Stimulated activated CD8-positive, alpha-beta memory T cell treated with anti-CD3 and anti-CD28 coated beads, Interleukin-4, amount 100 ng/mL, for 48 hours (primary cell): ENCODE measurements around the gene SPDYE1.
"Not testable (repeated sequence)": the region's sequence is repeated elsewhere in the genome, so short reads cannot be mapped to it uniquely, and the experiment has no call there.

Experiments used
- DNase-seq: peaks from one replicate; pipeline ENCODE4 v3.0.0-alpha.2; 2020

The SPDYE1 gene, protein sequence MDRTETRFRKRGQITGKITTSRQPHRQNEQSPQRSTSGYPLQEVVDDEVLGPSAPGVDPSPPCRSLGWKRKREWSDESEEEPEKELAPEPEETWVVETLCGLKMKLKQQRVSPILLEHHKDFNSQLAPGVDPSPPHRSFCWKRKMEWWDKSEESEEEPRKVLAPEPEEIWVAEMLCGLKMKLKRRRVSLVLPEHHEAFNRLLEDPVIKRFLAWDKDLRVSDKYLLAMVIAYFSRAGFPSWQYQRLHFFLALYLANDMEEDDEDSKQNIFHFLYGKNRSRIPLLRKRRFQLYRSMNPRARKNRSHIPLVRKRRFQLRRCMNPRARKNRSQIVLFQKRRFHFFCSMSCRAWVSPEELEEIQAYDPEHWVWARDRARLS

DNA sequence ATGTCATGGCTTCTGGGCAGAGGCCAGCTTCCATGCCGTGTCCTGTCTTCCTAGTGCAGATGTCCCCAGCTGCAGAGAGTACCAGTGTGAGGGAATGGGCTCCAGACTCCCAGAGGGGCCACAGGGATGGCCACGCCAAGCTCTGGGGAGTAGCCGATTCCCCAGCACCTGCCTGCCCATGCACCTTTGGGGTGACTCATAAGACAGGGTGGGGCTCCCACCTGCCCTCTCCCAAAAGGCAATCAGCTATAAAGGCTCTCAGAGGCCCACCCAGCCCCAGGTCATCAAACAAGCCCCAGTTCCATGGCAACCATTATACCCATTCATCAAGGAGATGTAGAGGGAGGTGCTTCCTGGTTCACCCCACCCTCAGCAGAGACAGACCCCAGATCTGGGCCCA is at the start of gene SPDYE1:
Gene SPDYE1, plus strand, starts transcription at position 366 of the 400 bp plus-strand sequence. CDS start 2,053 bp downstream, outside the sequence.
- DNase-seq = not testable (repeated sequence)

DNA sequence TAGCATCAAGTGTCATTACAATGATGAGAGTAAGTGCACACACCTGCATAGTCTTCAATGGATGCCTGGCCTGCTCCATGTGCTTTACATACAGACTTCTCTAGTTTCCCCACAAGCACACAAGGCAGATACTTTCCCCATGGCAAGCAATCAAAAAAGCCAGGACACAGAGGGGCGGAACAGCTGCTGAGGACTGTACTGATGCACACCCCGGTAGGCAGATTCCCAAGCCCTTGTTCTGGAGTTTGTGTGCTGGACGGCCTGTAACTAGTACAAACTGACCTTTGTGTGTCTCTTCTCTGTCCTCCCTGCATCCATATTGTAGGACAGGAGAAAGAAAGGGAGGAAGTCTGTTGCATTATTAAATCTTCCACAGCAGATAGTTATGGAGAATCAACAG is 45.7 kb upstream of the SPDYE1 start:
- no peak for DNase-seq

DNA sequence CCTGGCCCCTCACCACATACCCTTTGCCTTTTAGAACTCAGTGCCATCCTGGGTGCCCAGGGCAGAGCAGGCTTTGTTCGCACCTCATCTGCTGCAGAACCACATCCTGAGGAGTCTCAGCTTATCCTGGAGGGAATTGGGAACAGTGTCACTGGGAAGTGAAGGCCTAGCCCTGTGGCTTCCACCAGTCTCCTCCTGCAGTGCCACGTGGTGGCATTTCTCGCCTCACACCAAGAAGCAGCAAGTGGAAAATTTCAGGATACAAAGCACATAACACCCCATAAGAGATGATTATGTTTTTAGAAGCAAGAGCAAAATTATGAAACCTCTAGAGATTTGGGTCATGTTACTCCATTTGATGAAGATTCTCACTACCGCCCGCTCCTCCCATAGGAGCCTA is 44.6 kb upstream of the SPDYE1 start:
- no peak for DNase-seq

DNA sequence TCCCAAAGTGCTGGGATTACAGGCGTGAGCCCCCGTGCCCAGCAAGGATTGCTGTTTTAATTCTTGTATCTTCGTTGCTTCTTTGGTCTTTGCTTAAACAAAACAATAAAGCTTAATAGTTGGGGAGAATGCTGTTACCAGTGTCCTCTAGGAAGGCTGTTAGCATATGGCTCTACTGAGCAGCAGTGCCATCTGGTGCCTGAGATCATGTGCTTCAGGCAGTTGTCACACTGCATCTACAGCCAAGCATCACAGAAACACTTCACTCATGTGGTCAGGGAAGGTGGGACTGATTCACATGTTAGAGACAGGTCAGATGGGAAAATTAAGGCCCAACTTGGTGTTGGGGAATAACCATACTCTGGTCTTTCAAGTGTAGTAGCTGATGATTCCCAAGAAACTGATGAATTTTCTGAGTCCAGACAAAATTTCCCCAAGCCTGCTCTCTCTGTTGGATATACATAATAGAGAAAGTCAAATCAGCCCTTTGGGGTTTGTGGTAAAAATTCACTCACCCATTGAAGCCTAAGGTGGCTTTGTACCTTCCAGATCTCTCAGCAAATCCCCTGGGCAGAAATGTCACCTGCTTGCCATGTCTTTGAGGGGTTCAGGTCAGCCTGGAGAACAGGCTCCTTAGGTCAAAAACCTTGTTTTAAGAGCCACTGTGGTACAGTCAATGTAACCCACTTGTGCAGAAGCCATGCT is 43.0 kb upstream of the SPDYE1 start:
- DNase-seq = peak; percentile 28

DNA sequence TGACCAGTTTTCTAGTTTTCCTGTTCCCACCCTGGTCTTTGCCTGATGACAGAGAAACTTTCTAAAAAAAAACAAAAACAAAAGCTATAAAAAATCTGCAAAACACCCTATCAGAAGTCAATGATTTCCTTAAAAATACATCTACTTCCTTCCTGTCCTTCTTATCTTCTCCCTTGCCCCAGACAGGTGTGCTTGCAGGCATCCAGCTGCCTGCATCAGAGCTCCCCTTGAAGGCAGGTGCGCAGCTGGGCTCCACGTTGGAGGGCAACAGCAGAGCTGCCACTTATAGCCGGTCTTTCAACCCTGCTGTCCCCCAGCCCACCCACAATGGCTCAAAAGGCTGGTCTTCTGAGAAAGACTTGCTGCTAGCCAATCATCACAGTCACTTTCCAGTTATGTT is 41.7 kb upstream of the SPDYE1 start:
- no peak for DNase-seq

DNA sequence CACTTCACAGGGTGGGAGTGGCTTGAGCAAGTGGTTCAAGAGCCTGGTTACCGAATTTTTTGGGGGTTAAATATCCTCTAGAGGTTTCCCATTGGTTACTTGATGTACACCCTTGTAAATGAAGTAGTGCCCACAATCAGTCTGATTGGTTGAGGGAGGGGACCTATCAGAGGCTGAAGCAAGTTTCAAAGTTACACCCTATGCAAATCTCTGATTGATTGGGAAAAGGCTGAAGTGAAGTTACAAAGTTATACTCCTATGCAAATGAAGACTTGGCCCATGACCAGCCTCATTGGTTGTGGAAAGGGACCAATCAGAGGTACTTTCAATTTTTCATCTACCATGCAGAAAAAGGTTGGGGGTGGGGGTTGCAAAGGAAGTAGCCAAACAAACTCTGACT is 36.8 kb upstream of the SPDYE1 start:
- DNase-seq = no peak

DNA sequence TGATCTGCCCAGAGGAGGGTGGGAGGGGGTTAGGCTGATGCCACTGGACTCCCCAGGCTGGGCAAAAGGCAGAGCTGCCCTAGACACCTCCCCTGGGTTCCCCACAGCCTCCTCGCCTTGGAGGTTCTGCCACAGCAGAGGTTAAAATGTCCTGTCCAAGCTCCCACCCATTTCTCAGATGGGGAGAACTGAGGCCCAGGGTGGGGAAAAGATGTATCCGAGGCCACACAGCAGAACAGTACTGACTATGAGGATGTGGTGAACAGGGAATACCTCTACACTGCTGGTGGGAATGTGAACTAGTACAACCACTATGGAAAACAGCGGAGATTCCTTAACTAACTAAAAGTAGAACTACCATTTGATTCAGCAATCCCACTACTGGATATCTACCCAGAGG is 31.3 kb upstream of the SPDYE1 start:
- DNase-seq = not testable (repeated sequence)

DNA sequence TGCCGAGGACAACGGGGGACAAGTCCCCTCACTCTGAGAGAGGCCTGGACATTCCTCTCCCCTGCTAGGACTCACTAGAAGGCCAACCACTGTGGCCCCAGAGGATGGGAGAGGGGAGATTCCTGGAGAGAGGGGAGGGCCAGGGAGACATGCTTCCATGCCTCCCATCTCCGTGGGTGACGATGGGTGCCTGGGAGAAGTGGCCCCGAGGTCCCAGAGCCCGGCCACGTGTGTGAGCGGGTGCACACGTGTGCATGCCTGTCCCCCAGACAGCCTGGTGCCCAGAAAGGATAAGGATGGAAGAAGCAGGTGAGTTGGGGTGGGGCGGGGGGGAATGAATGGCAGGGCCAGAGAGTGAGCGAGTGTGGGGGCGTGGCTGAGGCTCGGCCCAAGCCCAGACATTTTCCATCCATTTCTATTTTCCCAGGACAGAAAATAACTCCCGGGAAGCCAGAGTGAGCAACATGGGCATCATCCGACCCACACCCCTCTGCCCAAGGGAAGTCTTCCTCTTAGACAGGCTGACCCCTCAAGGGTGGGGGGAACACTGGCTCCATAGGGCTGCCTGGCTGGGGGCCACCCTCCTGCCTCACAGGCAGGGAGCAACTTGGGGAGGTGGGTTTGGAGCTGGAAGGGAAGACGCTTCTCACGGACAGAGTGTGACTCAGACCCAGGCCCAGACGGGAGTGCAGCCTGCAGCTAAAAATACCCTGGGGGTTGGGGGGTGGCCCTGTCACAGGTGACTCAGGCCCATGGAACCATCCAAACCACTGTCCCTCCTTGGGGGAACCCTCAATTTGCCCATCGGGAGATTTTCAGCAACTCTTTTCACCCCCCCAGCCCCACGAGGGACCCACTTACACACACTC is 29.3 kb upstream of the SPDYE1 start:
- DNase-seq = not testable (repeated sequence)

DNA sequence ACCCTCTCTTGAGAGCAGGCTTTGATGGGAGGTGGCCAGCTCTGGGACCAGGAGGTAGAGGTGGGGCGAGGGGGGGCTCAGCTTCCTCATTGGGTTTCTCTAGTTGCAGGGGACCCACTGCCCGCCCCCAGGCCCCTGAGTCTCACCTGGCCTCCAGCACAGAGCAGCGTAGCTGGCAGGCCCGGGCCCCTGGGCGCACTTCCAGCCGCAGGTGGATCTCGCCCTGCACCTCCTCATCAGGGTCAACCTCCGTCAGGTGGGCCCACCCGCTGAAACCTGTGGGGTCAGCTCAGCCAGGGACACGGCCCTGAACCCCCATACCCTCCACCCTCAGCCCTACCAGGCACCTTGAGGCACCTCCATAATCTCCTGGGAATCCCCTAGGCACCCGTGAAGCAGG is 28.1 kb upstream of the SPDYE1 start:
- DNase-seq = not testable (repeated sequence)

DNA sequence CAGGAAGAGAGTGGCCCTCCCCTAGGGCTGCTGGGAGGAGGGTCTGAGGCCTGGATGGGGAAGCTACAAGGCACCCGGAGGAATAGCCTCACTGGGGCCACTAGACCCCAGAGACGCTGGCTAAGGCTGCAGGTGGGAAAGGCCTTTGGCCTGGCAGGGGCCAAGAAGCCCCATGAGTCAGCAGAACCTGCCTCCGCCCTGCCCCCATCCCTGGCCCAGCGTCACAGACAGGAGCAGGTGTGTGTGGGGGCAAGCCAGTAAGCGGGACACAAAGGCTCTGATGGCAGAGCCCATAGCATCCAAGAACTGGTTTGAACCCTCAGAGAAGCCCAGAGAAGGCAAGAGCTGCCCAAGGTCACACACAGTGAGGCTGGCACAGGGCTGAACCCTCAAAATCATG is 27.0 kb upstream of the SPDYE1 start:
- not testable (repeated sequence) for DNase-seq

DNA sequence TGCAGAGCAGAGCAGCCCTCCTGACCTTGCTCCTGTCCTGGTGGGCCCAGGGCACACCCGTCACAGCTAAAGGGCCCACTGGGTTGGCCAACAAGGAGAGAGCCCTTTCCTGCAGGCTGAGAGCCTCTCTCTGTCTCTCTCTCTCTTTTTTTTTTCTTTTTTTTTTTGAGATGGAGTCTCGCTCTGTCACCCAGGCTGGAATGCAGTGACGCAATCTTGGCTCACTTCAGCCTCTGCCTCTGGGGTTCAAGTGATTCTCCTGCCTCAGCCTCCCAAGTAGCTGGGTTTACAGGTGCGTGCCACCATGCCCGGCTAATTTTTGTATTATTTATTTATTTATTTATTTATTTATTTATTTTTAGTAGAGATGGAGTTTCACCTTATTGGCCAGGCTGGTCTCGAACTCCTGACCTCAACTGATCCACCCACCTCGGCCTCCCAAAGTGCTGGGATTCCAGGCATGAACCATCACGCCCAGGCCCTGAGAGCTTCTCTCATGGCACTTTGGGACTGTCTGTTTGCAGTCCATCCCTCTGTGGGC is 23.6 kb upstream of the SPDYE1 start:
- not testable (repeated sequence) for DNase-seq

DNA sequence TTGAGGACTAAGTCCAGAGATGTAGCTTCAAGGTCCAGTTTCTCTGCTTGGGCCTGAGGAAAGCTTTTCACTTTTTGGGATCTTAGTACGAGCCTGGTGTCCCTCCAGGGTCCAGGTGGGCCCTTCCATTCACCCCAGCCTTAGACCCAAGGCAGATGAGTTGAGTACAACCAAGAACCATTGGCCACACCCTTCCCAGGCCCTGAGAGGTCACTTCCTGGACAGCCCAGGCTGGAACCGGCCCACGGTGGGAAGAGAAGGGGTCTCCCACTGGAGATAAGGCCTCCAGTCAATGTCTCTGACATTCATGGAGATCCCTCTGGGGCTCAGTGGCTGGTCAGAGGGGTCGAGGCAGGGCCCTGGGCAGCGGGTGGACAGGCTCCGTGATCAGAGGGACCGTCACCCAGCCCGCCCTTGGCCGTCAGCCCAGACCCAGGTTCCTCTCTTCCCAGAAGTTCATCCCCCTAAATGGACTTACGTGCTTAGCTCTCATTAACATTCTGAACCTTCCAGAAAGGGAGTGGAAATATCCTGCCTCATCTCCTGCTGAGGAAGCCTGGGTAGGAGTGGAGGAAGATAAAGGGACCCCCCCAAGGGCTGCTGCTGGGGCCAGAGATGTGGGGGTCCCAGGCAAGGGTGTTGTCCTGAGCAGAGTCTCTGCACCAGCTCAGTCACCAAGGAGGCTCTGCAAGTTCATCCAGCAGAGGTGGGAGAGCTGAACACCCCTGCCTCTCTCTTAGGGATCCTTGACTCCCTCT is 22.8 kb upstream of the SPDYE1 start:
- not testable (repeated sequence) for DNase-seq

DNA sequence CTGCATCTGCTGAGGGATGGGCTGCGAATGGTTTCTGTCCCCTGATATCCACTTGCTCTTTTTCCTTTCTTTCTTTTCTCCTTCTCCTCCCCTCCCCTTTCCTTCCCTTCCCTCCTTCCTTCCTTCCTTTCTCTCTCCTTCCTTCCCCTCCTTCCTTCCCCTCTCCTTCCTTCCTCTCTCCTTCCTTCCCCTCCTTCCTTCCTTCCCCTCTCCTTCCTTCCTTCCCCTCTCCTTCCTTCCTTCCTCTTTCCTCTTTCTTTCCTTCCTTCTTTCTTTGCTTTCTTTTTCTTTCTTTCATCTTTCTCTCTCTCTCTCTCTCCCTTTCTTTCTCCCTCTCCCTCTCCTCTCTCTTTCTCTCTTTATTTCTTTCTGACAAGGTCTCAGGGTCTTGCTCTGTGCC is 20.2 kb upstream of the SPDYE1 start:
- DNase-seq = no peak

DNA sequence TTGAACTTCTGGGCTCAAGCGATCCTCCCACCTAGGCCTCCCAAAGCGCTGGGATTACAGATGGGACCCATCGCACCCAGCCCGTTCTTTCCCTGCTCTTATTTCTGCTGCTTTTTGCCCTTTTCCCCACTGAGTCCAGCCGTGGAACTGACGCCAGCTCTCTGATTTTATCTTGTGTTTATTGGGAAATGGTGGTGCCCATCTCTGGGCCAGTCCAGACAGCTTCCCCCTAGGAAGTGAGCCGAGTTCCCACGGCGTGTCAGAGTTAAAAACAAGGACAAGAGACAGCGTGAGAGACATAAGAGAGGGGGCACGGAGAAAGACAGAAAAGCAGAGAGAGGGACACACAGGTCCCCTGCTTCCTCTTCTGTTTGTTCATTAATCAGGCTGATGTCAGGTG is 19.6 kb upstream of the SPDYE1 start:
- not testable (repeated sequence) for DNase-seq

DNA sequence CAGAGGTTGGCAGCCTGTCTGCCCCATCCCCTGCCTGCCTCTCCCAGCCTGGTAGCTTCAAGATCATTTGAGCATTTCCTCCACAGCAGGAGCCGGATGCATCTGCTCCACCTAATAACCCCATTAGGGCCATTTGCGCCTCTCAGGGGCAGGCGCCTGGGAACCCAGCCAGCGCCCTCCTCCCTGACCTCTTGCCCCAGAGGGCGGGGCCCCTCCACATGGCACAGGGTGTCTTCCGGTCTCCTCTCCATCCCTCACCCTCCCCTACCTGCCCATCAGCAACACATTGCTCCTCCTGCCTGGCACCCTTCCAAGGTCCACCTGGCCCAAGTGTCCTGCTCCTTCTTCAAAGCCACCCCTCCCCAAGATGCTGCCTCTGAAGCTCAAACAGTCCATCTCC is 14.8 kb upstream of the SPDYE1 start:
- not testable (repeated sequence) for DNase-seq

DNA sequence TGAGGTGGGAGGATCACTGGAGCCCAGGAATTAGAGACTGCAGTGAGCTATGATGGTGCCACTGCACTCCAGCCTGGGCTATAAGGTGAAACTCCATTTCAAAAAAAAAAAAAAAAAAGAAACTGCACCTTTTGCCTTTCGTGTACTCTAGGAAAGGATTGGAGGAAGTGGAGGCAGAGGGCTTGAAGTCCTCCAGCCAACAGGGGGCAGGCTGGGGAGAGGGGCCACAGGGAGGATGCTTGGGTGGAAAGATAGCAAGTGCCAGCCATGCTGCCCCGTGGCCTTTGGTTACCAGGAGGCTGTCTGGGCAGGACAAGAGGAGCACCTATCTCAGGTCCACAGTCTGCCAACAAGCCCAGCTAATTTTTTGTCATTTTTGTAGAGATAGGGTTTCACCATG is 14.0 kb upstream of the SPDYE1 start:
- DNase-seq = not testable (repeated sequence)

DNA sequence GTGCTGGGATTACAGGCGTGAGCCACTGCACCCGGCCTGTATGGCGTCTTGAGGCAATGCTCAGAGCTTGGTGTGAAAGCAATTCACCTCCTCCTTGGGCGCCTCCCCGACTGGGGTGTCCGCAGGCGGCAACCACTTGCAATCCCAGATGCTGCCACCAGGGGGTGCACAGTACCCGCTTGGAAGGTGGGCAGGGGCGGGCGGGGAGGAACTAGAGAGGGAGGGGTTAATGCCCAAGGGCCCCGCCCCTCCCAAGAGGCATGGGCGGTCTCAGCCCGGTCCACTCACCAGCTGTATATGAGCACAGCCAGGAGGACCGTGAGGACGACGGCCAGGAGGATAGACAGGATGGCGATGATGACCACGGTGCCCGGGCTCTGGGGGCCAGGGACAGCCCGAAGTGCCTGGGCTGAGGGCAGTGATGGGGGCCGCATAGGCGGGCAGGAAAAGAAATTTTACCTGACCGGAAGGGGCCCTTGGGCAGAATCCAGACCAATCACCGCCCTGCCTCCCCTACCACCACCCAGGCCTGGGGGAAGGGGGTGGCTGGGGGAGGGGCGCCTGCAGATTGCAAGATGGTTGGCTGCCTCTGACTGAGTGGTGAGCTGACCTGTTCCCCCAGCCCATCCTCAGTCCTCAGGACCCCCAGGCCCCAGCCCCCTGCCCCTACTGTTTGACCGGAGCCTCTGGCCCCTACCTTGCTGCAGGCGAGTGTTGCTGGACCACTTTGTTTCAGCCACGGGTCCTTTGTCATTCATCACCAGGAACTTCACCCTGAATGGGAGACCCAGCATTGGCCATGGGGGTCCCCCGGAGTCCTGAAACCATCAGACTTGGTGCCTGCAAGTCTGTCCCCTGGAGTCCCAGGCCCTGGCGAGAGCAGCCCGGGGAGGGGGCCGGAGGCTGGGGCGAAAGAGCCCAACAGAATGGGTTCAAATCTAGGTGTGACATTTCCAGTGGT is 11.5 kb upstream of the SPDYE1 start:
- DNase-seq = peak; percentile 96

DNA sequence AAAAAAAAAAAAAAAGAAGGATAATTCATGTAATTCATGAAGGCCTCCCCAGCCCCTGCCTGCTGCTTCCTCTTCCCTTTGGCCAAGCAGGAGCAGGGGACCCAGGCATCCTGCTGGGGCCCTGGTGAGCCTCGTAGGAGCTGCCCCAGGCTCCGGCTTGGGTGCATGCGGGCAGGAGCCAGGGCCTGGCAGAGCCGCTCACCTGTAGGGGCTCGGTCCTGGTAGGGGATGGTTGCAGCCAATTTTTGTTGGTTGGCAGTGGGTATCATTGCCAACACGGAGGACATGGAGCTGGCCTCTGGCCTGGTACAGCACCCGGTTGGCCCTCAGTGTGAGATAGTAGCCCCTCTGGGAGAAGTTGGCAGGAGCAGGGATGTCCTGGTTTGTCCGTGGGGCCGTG is 10.2 kb upstream of the SPDYE1 start:
- not testable (repeated sequence) for DNase-seq

DNA sequence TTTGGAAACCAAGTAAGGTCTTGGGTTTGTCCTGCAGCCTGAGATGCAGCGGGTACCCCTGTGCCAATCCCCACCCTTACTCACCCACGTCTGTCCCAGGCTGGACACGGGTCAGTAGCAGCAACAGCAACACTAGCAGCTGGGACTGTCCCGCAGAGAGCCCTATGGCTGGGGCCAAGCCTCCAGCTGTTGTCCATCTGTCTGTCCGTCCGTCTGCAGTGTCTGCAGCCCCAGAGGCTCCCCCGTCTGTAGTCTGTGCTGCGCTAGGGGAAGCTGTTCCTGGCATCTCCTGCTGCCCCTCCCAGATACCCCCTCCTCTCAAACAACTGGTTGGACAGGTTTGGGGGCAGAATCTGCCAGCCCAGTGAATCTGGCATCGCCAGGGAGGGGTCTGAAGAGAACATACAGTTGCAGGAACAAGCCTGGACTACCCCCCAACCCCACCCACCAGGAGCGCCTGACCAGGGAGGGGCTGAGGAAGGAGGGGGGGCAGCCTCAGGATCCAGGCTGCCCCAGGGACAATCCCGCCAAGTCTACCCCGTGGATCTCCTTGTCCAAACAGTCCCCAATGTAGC is 7.6 kb upstream of the SPDYE1 start:
- not testable (repeated sequence) for DNase-seq

DNA sequence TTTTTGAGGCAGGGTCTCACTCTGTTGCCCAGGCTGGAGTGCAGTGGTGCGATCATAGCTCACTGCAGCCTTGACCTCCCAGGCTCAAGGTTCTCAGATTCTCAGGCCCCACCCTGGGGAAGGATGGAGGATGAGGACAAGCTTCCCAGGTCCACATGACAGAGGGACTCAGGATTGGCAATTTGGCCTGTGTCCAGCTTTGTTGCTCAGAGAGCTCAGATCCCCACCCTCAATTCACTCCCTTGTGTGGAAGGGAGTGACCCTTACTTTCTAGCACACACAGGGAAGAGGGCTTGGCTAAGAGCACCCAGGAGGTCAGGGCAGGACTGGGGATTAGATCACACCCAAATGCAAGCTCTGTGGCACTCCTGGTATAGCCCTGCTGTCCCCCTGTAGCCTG is 6.9 kb upstream of the SPDYE1 start:
- DNase-seq = not testable (repeated sequence)

DNA sequence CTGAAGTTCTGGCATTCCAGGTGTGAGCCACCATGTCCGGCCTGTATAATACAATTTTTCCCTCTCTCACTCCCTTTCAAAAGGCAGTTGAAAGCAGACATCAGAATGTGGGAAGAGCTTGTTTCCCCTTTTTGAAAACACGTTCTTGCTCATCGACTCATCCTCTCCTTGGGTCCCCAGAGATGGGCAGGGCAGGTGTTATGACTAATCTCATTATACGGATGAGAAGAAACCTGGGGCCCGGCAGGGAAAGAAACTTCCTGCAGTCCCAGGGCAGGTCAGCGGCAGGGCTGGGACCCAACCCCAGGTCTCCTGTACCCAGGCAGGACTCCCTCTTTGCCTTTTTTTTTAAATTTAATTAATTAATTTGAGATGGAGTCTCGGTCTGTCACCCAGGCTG is 4.8 kb upstream of the SPDYE1 start:
- not testable (repeated sequence) for DNase-seq
